Brain microvascular endothelial cell (primary cell): ENCODE measurements around the gene STK11IP.

Source experiments
- DNase-seq: peaks from one replicate; pipeline ENCODE4 v3.0.0-alpha.2; 2020
- H3K27ac ChIP-seq: fragments of 250-450 bp; sonication (Bioruptor Pico); 2 replicates; pipeline ENCODE4 v1.5.1; 2020; ENCODE audit warnings: mild to moderate bottlenecking, moderate library complexity
- H3K27me3 ChIP-seq: fragments of 250-450 bp; sonication (Bioruptor Pico); replicated peaks from 2 replicates; pipeline ENCODE4 v1.5.1; 2020; ENCODE audit warnings: mild to moderate bottlenecking
- H3K36me3 ChIP-seq: fragments of 250-450 bp; sonication (Bioruptor Pico); replicated peaks from 2 replicates; pipeline ENCODE4 v1.5.1; 2020; ENCODE audit warnings: mild to moderate bottlenecking
- H3K4me3 ChIP-seq: 2 replicates; pipeline ENCODE4 v1.5.1; 2011; ENCODE audit warnings: low read depth, mild to moderate bottlenecking, control low read depth, low read length, moderate library complexity
- CTCF ChIP-seq: IDR thresholded peaks from 2 replicates; pipeline ENCODE4 v1.5.1; 2011; ENCODE audit warnings: low read depth, mild to moderate bottlenecking, moderate library complexity, low read length, control low read depth, inconsistent platforms; ENCODE audit errors: missing control alignments
- in situ Hi-C: cut with HindIII; loops from 2 replicates; pipeline ENCODE4 v1.10.0; 2017; ENCODE audit warnings: low sequenced_read_pairs, low pct_ligation_motif_present

The STK11IP gene

GRCh38 chr2:219615894-219616293 lies 18.2 kb downstream of the STK11IP start:
- TF ChIP-seq CTCF: no peak
- no peak overlapping the region for H3K27ac ChIP-seq
- DNase-seq: no peak
- in situ Hi-C loops: no loop called here
- no peak overlapping the region for H3K4me3 ChIP-seq
- H3K27me3 ChIP-seq: no peaks in the 10 kb centered on the region
- H3K36me3 ChIP-seq: peaks cover 20% of the 10 kb centered on the region

- no peak overlapping the region for H3K4me3 ChIP-seq
- peaks cover 19% of the 10 kb centered on the region for H3K36me3 ChIP-seq
- in situ Hi-C loops: no loop called here
- no peaks in the 10 kb centered on the region for H3K27me3 ChIP-seq
- DNase-seq: no peak
- TF ChIP-seq CTCF: no peak
- H3K27ac ChIP-seq: no peak overlapping the region
These were observed 18.9 kb downstream of the STK11IP start for GRCh38 chr2:219616550-219616949.

GRCh38 chr2:219618733-219619122 lies 21.1 kb downstream of the STK11IP start:
- in situ Hi-C loops: no loop called here

DNA sequence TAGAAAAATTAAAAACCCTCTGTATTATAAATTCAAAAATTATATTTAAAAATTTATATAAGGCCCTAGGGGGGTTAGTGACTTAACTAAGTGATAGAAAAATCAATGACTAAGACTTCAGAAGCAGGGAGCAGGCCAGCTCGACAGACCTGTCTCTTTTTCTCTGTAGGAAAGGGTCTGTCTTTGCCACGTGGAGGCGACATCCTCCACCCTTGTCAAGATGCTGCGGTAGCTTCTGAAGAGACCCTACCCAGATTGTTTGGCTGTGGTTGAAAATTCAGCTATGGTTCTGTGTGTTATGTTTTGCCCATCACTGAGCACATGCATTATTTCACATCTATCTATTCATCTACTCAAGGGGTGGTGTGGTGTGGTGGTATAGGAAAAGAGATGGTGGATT lies 21.6 kb downstream of the STK11IP start:
- Histone ChIP-seq H3K4me3 (no peak overlapping the region), H3K36me3 (peaks cover 7% of the 10 kb centered on the region), H3K27ac (no peak overlapping the region), H3K27me3 (no peaks in the 10 kb centered on the region)
- TF ChIP-seq CTCF: peak; percentile 17
- in situ Hi-C loops: no loop called here
- DNase-seq: no peak

More at GRCh38 chr2:219618733-219619122, 21.1 kb downstream of the STK11IP start:
- H3K4me3 ChIP-seq: no peak overlapping the region
- no peak for TF ChIP-seq CTCF
- H3K36me3 ChIP-seq: peaks cover 11% of the 10 kb centered on the region
- H3K27ac ChIP-seq: no peak overlapping the region
- no peaks in the 10 kb centered on the region for H3K27me3 ChIP-seq
- no peak for DNase-seq

- Histone ChIP-seq H3K4me3 (no peak overlapping the region), H3K36me3 (peaks cover 4% of the 10 kb centered on the region), H3K27ac (no peak overlapping the region), H3K27me3 (no peaks in the 10 kb centered on the region)
- no peak for DNase-seq
- TF ChIP-seq CTCF: no peak
- in situ Hi-C loops: no loop called here
These were observed 22.9 kb downstream of the STK11IP start for GRCh38 chr2:219620546-219620945.

DNA sequence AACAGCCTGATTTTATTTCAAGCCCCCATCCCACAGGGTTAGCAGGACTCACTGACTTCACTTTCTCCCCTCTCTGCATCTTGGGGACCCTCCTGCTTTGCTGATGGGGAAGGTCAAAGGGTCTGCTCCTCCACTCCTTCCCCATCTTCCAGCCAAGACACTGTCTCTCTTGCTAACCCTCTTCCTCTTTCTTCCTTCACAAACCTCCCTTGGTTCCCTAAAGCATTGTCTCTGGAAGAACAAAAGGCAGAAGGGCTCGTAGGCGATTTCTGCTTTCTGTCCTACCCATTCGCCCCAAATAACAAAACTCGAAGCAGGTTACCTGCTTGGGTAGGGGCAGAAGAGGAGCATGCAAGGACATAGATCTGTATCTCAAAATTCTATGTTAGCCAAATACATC lies 24.3 kb downstream of the STK11IP start:
- in situ Hi-C loops: no loop called here
- DNase-seq: no peak
- no peaks in the 10 kb centered on the region for H3K27me3 ChIP-seq
- H3K4me3 ChIP-seq: no peak overlapping the region
- no peak overlapping the region for H3K27ac ChIP-seq
- TF ChIP-seq CTCF: no peak
- H3K36me3 ChIP-seq: no peaks in the 10 kb centered on the region
